COLO668 (cell line): ENCODE measurements around the gene GPX3.

Experiments
- DNase-seq: peaks from one replicate; lab custom pipeline; 2025; ENCODE audit not compliant: unreplicated experiment; lab: John Stamatoyannopoulos, UW

The GPX3 gene

GRCh38 chr5:151076616-151077015 lies 56.2 kb downstream of the GPX3 start:
- DNase-seq = no peak

DNA sequence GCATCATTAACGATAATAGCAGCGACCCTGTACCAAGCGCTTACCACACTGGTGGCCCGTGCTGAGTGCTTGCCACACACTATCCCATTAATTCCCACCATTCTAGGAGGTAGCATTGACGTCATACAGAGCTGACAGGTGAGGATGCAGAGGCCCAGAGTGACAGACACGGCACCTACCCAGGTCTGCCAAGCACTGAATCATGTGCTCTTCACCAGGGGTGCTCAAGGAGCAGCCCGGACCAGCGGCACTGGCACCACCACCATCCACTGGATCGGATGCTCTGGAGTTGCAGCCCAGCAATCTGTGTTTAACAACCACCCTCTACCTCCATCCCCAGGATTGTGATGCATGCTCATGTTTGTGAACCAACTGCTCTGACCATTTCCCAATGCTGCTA lies 57.0 kb downstream of the GPX3 start:
- DNase-seq = no peak

GRCh38 chr5:151077967-151078366 lies 57.6 kb downstream of the GPX3 start:
- no peak for DNase-seq
